HepG2 (cell line): Measurements from ENCODE around the gene FALEC. TPM values are rescaled to one million over a fixed set of nuclear protein-coding genes. Genes with fewer than 3 reads are reported as not detected.

ENCODE experiments used
- ATAC-seq: fragments of 200-7000 bp; cut with Tn5 transposase; 3 replicates; pipeline ENCODE4 v1.9.1; 2020; ENCODE audit warnings: mild to moderate bottlenecking, moderate library complexity
- BruUV-seq: library from RNA; stranded (reverse); fragments of 400-500 nt; replicated peaks from 2 replicates; lab custom pipeline; 2021; lab: Mats Ljungman, UMichigan
- CTCF ChIA-PET: fragments of 300-600 bp; formaldehyde crosslinking; extraction: SDS; loops from one replicate; lab custom pipeline; 2021; ENCODE audit warnings: low total read pairs, inconsistent platforms, low intra/inter-chr PET ratio; lab: Yijun Ruan, JAX
- POLR2A ChIA-PET: fragments of 350-600 bp; sonication (Branson Sonifier 250); formaldehyde crosslinking; loops from one replicate; lab custom pipeline; 2020; ENCODE audit warnings: antibody characterized with exemption, inconsistent platforms; lab: Yijun Ruan, JAX
- DNase-seq: peaks from one replicate; pipeline ENCODE4 v3.0.0-alpha.2; 2015; ENCODE audit warnings: low spot score
- FAIRE-seq: peaks from 3 replicates; lab custom pipeline; 2011; peaks lifted over from hg19 to GRCh38; lab: Jason Lieb, UNC
- H2AFZ ChIP-seq: one replicate; pipeline ENCODE4 v1.6.1; 2011; ENCODE audit warnings: low read length, inconsistent platforms
- H3K27ac ChIP-seq: fragments of 300-600 bp; 3 replicates; pipeline ENCODE4 v1.8.0; 2011; ENCODE audit warnings: mixed run types, mild to moderate bottlenecking, mixed read lengths, low read length, inconsistent platforms; ENCODE audit not compliant: insufficient read depth; ENCODE audit errors: extremely low read length
- H3K27me3 ChIP-seq, 2 experiments: fragments of 200-600 bp in 1 of 2; 2 replicates in 1 of 2; 3 replicates in 1 of 2; pipeline versions ENCODE4 v1.6.0 to v1.8.0; 2011; ENCODE audit warnings: low read length in 2 of 2, mild to moderate bottlenecking in 2 of 2, moderate library complexity in 2 of 2, inconsistent platforms in 1 of 2; ENCODE audit not compliant: insufficient read depth in 2 of 2, control insufficient read depth in 1 of 2
- H3K36me3 ChIP-seq, 2 experiments: fragments of 200-600 bp in 1 of 2; replicated peaks in 1 of 2; 2 replicates in 1 of 2; 3 replicates in 1 of 2; pipeline versions ENCODE4 v1.5.1 to v1.8.0; 2011; ENCODE audit warnings: low read length in 2 of 2, inconsistent platforms in 1 of 2; ENCODE audit not compliant: insufficient read depth in 2 of 2, control insufficient read depth in 1 of 2
- H3K4me1 ChIP-seq: 2 replicates; pipeline ENCODE4 v1.5.1; 2012; ENCODE audit warnings: low read length, inconsistent platforms; ENCODE audit not compliant: insufficient read depth
- H3K4me2 ChIP-seq: 2 replicates; pipeline ENCODE4 v1.6.0; 2011; ENCODE audit warnings: low read depth, low read length, inconsistent platforms
- H3K4me3 ChIP-seq, 3 experiments: fragments of 200-600 bp in 1 of 3; sonication (generic), shearing (Covaris generic) in 1 of 3; replicated peaks in 1 of 3; 2 replicates each; pipeline ENCODE4 v1.5.1; 2011 to 2016; ENCODE audit warnings: low read length in 3 of 3, inconsistent platforms in 2 of 3, low read depth in 2 of 3, mild to moderate bottlenecking in 2 of 3, control low read depth in 1 of 3, mixed read lengths in 1 of 3; ENCODE audit not compliant: insufficient read depth in 1 of 3
- H3K79me2 ChIP-seq: one replicate; pipeline ENCODE4 v1.6.1; 2011; ENCODE audit warnings: low read length, inconsistent platforms; ENCODE audit not compliant: insufficient read depth
- H3K9ac ChIP-seq: 2 replicates; pipeline ENCODE4 v1.6.0; 2011; ENCODE audit warnings: mild to moderate bottlenecking, low read depth, low read length, inconsistent platforms; ENCODE audit not compliant: insufficient read depth
- H3K9me3 ChIP-seq: 2 replicates; pipeline ENCODE4 v1.5.1; 2012; ENCODE audit warnings: mild to moderate bottlenecking, low read length
- H4K20me1 ChIP-seq: 2 replicates; pipeline ENCODE4 v1.6.0; 2011; ENCODE audit warnings: inconsistent platforms, mild to moderate bottlenecking, low read length, moderate library complexity; ENCODE audit not compliant: insufficient read depth
- CAMTA2 ChIP-seq: sonication (generic); formaldehyde crosslinking; IDR thresholded peaks from 2 replicates; pipeline ENCODE4 v1.4.0; 2020; ENCODE audit warnings: mild to moderate bottlenecking, missing genetic modification reagents, borderline replicate concordance
- IKZF1 ChIP-seq: fragments of 450-650 bp; IDR thresholded peaks from 2 replicates; pipeline ENCODE4 v1.7.1; 2016
- MIER3 ChIP-seq: IDR thresholded peaks from 2 replicates; pipeline ENCODE4 v1.6.1; 2016; ENCODE audit warnings: missing compliant biosample characterization, borderline replicate concordance
- SNAI1 ChIP-seq: sonication (generic); formaldehyde crosslinking; IDR thresholded peaks from 2 replicates; pipeline ENCODE4 v1.5.0; 2020; ENCODE audit warnings: mild to moderate bottlenecking, missing genetic modification reagents, borderline replicate concordance
- ZNF790 ChIP-seq: sonication (generic); formaldehyde crosslinking; IDR thresholded peaks from 2 replicates; pipeline ENCODE4 v1.8.0; 2022; ENCODE audit warnings: missing genetic modification reagents, mild to moderate bottlenecking, borderline replicate concordance
- WGBS: methylation state at CpG from one replicate; pipeline ENCODE4 v1.1.6; 2017; ENCODE audit warnings: low lambda C conversion rate; 5-methylcytosine and 5-hydroxymethylcytosine counted together
- in situ Hi-C: cut with HindIII; loops from 2 replicates; pipeline ENCODE4 v1.10.0; 2017; ENCODE audit warnings: low pct_unique_long_range_greater_than_20kb; ENCODE audit not compliant: extremely low pct_ligation_motif_present
- intact Hi-C: fragments of 100-400 bp; cut with micrococcal nuclease; formaldehyde crosslinking; loops from one replicate; pipeline ENCODE4 v1.10.0; 2022; ENCODE audit not compliant: unreplicated experiment
- polyA plus RNA-seq, 8 experiments: library from polyadenylated mRNA; depleted of rRNA in 3 of 8; stranded (reverse) in 7 of 8; unstranded in 1 of 8; fragments of >200 nt; fragmentation: Illumina TruSeq in 4 of 8; extraction: Trizol in 4 of 8; gene quantifications; 2 replicates each; pipeline versions ENCODE4 v1.2.1 to v1.2.3, GENCODE V29; 2011 to 2016; ENCODE audit warnings: low read depth in 4 of 8, missing spikeins in 1 of 8, mixed read lengths in 1 of 8; ENCODE audit not compliant: insufficient read depth in 1 of 8
- total RNA-seq, 5 experiments: library from RNA; depleted of rRNA; stranded (reverse); fragments of >200 nt; fragmentation: Illumina TruSeq; extraction: Trizol; gene quantifications; 2 replicates each; pipeline ENCODE4 v1.2.3, GENCODE V29; 2016; ENCODE audit warnings: low read depth in 1 of 5
- TF ChIP-seq, protein P1 (sequence below): sonication (generic); formaldehyde crosslinking; IDR thresholded peaks from 2 replicates; pipeline ENCODE4 v1.4.0; 2020; ENCODE audit warnings: mild to moderate bottlenecking, missing genetic modification reagents

The FALEC gene
- total and polyA plus RNA-seq, 2 of the 13 experiments (the other 11 are each of a cell fraction or from before 2014, with no cell fraction given): 0.33 to 0.71 TPM

- ATAC-seq (no peak), DNase-seq (no peak), FAIRE-seq (no peak)
- Histone ChIP-seq H3K27me3 (no peaks in the 10 kb centered on the region), H3K27ac (peak overlapping the region; percentile 65), H3K9ac (peak overlapping the region; percentile 45; the same call in 1 of the 2 replicates), H3K4me1 (peaks cover 79% of the 10 kb centered on the region), H3K36me3 (no peaks in the 10 kb centered on the region), H3K4me2 (peak overlapping the region; percentile 77), H4K20me1 (peaks cover 7% of the 10 kb centered on the region), H3K9me3 (no peaks in the 10 kb centered on the region), H3K79me2 (peaks cover 31% of the 10 kb centered on the region), H2AFZ (no peak overlapping the region), H3K4me3 (no peak overlapping the region)
- ChIA-PET CTCF (no interaction called here), POLR2A (interaction anchor here (0.9 to 13.0 kb wide), 7 partner anchors 8 to 61 kb away, joined by 3 to 469 read pairs (median 6); partner anchors contain the start of genes ENSA and MCL1)
- no peak for TF ChIP-seq IKZF1
- TF ChIP-seq SNAI1: 0 out of 2 replicates have a peak, but pooled peaks have one; percentile 41
- 0 out of 2 replicates have a peak, but pooled peaks have one; percentile 4 for TF ChIP-seq MIER3 (CRISPR knock-in tag)
- TF ChIP-seq, protein P1, sequence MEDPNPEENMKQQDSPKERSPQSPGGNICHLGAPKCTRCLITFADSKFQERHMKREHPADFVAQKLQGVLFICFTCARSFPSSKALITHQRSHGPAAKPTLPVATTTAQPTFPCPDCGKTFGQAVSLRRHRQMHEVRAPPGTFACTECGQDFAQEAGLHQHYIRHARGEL: 0 out of 2 replicates have a peak, but pooled peaks have one; percentile 41
- TF ChIP-seq ZNF790: no peak
- 0 out of 2 replicates have a peak, but pooled peaks have one; percentile 28 for TF ChIP-seq CAMTA2 (CRISPR knock-in tag)
- WGBS: 78% methylated on average over 3 of the region's 3 CpGs
- no TSS peak for BruUV-seq
- intact Hi-C loops: no loop called here
- in situ Hi-C loops: no loop called here
These were observed 51.8 kb downstream of the FALEC start for GRCh38 chr1:150567341-150567716.
